Measurements from ENCODE around the gene SLC30A3. TPM values are rescaled to one million over a fixed set of nuclear protein-coding genes. Genes with fewer than 3 reads are reported as not detected.

SLC30A3 gene
- total RNA-seq, 1 experiment from 2014 or later: 1.5 TPM

DNA sequence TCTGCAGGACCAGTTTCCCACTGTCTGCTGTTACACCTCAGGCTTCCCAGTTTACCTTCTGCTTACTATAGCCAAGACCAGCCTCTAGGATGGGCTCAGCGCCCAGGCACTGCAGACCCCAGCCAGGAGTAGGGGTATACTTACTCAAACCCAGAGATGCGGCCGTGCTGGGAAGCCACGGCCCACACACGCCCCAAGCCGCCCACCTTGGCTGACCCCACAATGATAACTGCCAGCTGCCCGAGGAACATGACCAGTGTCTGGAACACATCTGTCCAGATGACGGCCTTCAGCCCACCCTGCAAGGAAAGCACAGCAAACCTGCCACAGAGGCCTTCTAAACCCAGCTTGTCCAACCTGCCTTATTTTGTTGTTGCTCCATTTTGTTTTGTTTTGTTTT, 57.6 kb downstream of the SLC30A3 start:
- no peaks in the 10 kb centered on the region for H3K27me3 ChIP-seq (ENCODE audit: insufficient read depth, low read depth)
- CTCF ChIA-PET: no interaction called here
- BruUV-seq (replicated peaks): no TSS peak

DNA sequence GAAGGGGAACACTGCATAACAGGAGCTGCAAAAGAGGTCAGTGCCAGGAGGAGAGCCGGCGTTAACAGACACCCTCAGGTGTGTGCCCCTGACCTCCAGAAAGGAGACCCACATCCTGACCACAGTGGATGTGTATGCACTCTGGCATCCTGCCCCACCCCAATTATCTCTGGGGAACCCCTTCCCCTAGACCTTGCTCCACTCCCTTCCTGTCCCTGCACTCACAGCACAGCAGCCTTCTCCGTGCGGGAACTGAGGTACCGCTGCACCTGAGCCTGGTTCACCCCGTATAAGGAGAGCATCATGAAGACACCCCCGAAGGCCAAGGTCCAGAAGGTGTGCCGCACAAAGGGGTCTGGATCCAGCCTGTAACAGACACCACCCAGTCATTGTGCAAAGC, 58.3 kb downstream of the SLC30A3 start:
- Histone ChIP-seq H3K27ac (no peak overlapping the region), H3K9me2 (ENCODE audit: insufficient read depth) (no peaks in the 10 kb centered on the region), H3K4me1 (replicated peaks; ENCODE audit: insufficient read depth) (peaks cover 8% of the 10 kb centered on the region; the same call in 1 of the 2 replicates), H3K79me2 (ENCODE audit: low read depth) (peaks cover 8% of the 10 kb centered on the region; the same call in 1 of the 2 replicates), H3K27me3 (ENCODE audit: insufficient read depth, low read depth) (no peaks in the 10 kb centered on the region), H3K36me3 (ENCODE audit: low read depth) (peaks cover 22% of the 10 kb centered on the region; the same call in 1 of the 2 replicates), H3K9me3 (ENCODE audit: insufficient read depth, low read depth) (no peaks in the 10 kb centered on the region), H4K20me1 (ENCODE audit: insufficient read depth) (no peaks in the 10 kb centered on the region), H3K4me3 (no peak overlapping the region), H3F3A (ENCODE audit: insufficient read depth, low read depth) (peaks cover 9% of the 10 kb centered on the region; the same call in 1 of the 2 replicates), H3K4me2 (no peak overlapping the region), H2AFZ (no peak overlapping the region)
- CTCF ChIA-PET: no interaction called here
- TF ChIP-seq, protein P1, sequence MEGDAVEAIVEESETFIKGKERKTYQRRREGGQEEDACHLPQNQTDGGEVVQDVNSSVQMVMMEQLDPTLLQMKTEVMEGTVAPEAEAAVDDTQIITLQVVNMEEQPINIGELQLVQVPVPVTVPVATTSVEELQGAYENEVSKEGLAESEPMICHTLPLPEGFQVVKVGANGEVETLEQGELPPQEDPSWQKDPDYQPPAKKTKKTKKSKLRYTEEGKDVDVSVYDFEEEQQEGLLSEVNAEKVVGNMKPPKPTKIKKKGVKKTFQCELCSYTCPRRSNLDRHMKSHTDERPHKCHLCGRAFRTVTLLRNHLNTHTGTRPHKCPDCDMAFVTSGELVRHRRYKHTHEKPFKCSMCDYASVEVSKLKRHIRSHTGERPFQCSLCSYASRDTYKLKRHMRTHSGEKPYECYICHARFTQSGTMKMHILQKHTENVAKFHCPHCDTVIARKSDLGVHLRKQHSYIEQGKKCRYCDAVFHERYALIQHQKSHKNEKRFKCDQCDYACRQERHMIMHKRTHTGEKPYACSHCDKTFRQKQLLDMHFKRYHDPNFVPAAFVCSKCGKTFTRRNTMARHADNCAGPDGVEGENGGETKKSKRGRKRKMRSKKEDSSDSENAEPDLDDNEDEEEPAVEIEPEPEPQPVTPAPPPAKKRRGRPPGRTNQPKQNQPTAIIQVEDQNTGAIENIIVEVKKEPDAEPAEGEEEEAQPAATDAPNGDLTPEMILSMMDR (conservative IDR thresholded peaks at IDR 0.05): no peak
- no peak for TF ChIP-seq EZH2 (IDR thresholded peaks at IDR 0.05; ENCODE audit: low read depth)
- no peak for DNase-seq
- no TSS peak for BruUV-seq (replicated peaks)
- intact Hi-C loops (cut with micrococcal nuclease; ENCODE audit: unreplicated experiment): no loop called here
- POLR2A ChIA-PET (ENCODE audit: unreplicated experiment): no interaction called here

More for the DNA sequence above, 57.6 kb downstream of the SLC30A3 start:
- no peak for TF ChIP-seq EZH2 (IDR thresholded peaks at IDR 0.05; ENCODE audit: low read depth)
- TF ChIP-seq, protein P1 (conservative IDR thresholded peaks at IDR 0.05): no peak
- no peak overlapping the region for H3K4me2 ChIP-seq
- no peak overlapping the region for H3K27ac ChIP-seq
- no peak for DNase-seq
- intact Hi-C loops (cut with micrococcal nuclease; ENCODE audit: unreplicated experiment): no loop called here
- H4K20me1 ChIP-seq (ENCODE audit: insufficient read depth): no peaks in the 10 kb centered on the region
- H3K9me2 ChIP-seq (ENCODE audit: insufficient read depth): no peaks in the 10 kb centered on the region
- peaks cover 12% of the 10 kb centered on the region; the same call in 1 of the 2 replicates for H3F3A ChIP-seq (ENCODE audit: insufficient read depth, low read depth)
- peaks cover 8% of the 10 kb centered on the region; the same call in 1 of the 2 replicates for H3K79me2 ChIP-seq (ENCODE audit: low read depth)
- peaks cover 15% of the 10 kb centered on the region; the same call in 1 of the 2 replicates for H3K4me1 ChIP-seq (replicated peaks; ENCODE audit: insufficient read depth)
- no peak overlapping the region for H3K4me3 ChIP-seq
- no peak overlapping the region for H2AFZ ChIP-seq
- H3K9me3 ChIP-seq (ENCODE audit: insufficient read depth, low read depth): no peaks in the 10 kb centered on the region
- H3K36me3 ChIP-seq (ENCODE audit: low read depth): peaks cover 22% of the 10 kb centered on the region; the same call in 1 of the 2 replicates
- POLR2A ChIA-PET (ENCODE audit: unreplicated experiment): no interaction called here

DNA sequence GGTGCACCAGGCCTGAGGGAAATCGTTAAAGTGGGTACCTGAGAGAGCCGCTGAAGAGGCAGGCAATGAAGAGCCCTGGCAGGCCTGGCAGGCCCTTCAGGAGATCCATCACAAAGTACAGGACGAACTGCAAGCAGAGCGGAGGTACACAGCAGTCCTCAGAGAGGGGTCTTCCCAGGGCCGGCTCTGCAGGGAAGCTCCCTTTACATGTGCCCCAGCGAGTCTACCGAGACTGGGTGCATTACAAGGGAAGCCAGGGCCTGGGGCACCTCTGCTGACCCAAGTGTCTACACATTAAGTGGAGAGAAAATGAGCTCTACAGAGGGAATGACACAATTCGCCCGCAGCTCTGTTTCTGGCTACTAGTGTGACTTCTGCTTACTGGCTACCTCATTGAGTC, 59.1 kb downstream of the SLC30A3 start:
- no peak for TF ChIP-seq EZH2 (IDR thresholded peaks at IDR 0.05; ENCODE audit: low read depth)
- TF ChIP-seq, protein P1 (conservative IDR thresholded peaks at IDR 0.05): no peak
- no peaks in the 10 kb centered on the region for H3K27me3 ChIP-seq (ENCODE audit: insufficient read depth, low read depth)
- peaks cover 22% of the 10 kb centered on the region; the same call in 1 of the 2 replicates for H3K36me3 ChIP-seq (ENCODE audit: low read depth)
- no peaks in the 10 kb centered on the region for H3K9me3 ChIP-seq (ENCODE audit: insufficient read depth, low read depth)
- no peak for DNase-seq
- 0 out of 2 replicates have a peak, but pooled peaks cover under 1% of the 10 kb centered on the region for H3K4me1 ChIP-seq (replicated peaks; ENCODE audit: insufficient read depth)
- H3K4me3 ChIP-seq: no peak overlapping the region
- no peaks in the 10 kb centered on the region for H4K20me1 ChIP-seq (ENCODE audit: insufficient read depth)
- intact Hi-C loops (cut with micrococcal nuclease; ENCODE audit: unreplicated experiment): no loop called here
- CTCF ChIA-PET: no interaction called here
- POLR2A ChIA-PET (ENCODE audit: unreplicated experiment): interaction anchor here (0.7 kb wide), 1 partner anchor 335 kb away, joined by 3 read pairs; no protein-coding TSS in a partner anchor
- no peak overlapping the region for H2AFZ ChIP-seq
- H3K9me2 ChIP-seq (ENCODE audit: insufficient read depth): no peaks in the 10 kb centered on the region
- H3K27ac ChIP-seq: no peak overlapping the region
- no peak overlapping the region for H3K4me2 ChIP-seq
- H3K79me2 ChIP-seq (ENCODE audit: low read depth): peaks cover 8% of the 10 kb centered on the region; the same call in 1 of the 2 replicates
- H3F3A ChIP-seq (ENCODE audit: insufficient read depth, low read depth): 0 out of 2 replicates have a peak, but pooled peaks cover 4% of the 10 kb centered on the region
- BruUV-seq (replicated peaks): no TSS peak

Other genes with a start within 250 kb of the SLC30A3 start
- gene TMEM214, start 230.1 kb downstream of the SLC30A3 start, total RNA-seq (2021): 60.9 and 65.6 TPM in 2 replicates
- 63.2 and 64.0 TPM in 2 replicates for gene AGBL5, start 211.4 kb downstream of the SLC30A3 start, total RNA-seq (2021)
- 165 and 166 TPM in 2 replicates for gene OST4, start 191.4 kb downstream of the SLC30A3 start, total RNA-seq (2021)
- gene EMILIN1, start 184.4 kb downstream of the SLC30A3 start, total RNA-seq (2021): 0.83 and 1.6 TPM in 2 replicates
- gene KHK, start 176.3 kb downstream of the SLC30A3 start, total RNA-seq (2021): 4.4 and 10.4 TPM in 2 replicates
- gene CGREF1, start 143.9 kb downstream of the SLC30A3 start, total RNA-seq (2021): 0.37 TPM in 1 of 2 replicates, not detected in the other
- not detected in 2 replicates for gene ABHD1, start 139.2 kb downstream of the SLC30A3 start, total RNA-seq (2021)
- gene PREB, start 128.4 kb downstream of the SLC30A3 start, total RNA-seq (2021): 35.7 and 36.2 TPM in 2 replicates
- gene PRR30, start 123.6 kb downstream of the SLC30A3 start, total RNA-seq (2021): not detected in 2 replicates
- not detected in 2 replicates for gene TCF23, start 114.0 kb downstream of the SLC30A3 start, total RNA-seq (2021)
- gene ATRAID, start 51.0 kb downstream of the SLC30A3 start, total RNA-seq (2021): 92.8 and 126 TPM in 2 replicates
- gene SLC5A6, start 50.8 kb downstream of the SLC30A3 start, total RNA-seq (2021): 49.0 and 70.0 TPM in 2 replicates
- 41.5 and 70.8 TPM in 2 replicates for gene CAD, start 45.7 kb downstream of the SLC30A3 start, total RNA-seq (2021)
- not detected in 2 replicates for gene DNAJC5G, start 12.4 kb upstream of the SLC30A3 start, total RNA-seq (2021)
- gene TRIM54, start 19.4 kb upstream of the SLC30A3 start, total RNA-seq (2021): 8.2 and 9.8 TPM in 2 replicates
- 2.8 and 4.6 TPM in 2 replicates for gene UCN, start 45.4 kb upstream of the SLC30A3 start, total RNA-seq (2021)
- 42.2 and 47.5 TPM in 2 replicates for gene MPV17, start 60.0 kb upstream of the SLC30A3 start, total RNA-seq (2021)
- gene GTF3C2, start 93.7 kb upstream of the SLC30A3 start, total RNA-seq (2021): 57.5 and 69.8 TPM in 2 replicates
- 32.9 and 33.1 TPM in 2 replicates for gene EIF2B4, start 107.3 kb upstream of the SLC30A3 start, total RNA-seq (2021)
- gene SNX17, start 107.6 kb upstream of the SLC30A3 start, total RNA-seq (2021): 60.6 and 73.7 TPM in 2 replicates
- gene ZNF513, start 117.7 kb upstream of the SLC30A3 start, total RNA-seq (2021): 4.1 and 4.5 TPM in 2 replicates
- gene PPM1G, start 146.5 kb upstream of the SLC30A3 start, total RNA-seq (2021): 114 and 136 TPM in 2 replicates
- 67.9 and 83.9 TPM in 2 replicates for gene NRBP1, start 165.6 kb upstream of the SLC30A3 start, total RNA-seq (2021)
- 62.9 and 91.7 TPM in 2 replicates for gene KRTCAP3, start 179.3 kb upstream of the SLC30A3 start, total RNA-seq (2021)
- gene IFT172, start 226.7 kb upstream of the SLC30A3 start, total RNA-seq (2021): 26.2 and 27.2 TPM in 2 replicates
- 5.3 and 6.3 TPM in 2 replicates for gene FNDC4, start 232.2 kb upstream of the SLC30A3 start, total RNA-seq (2021)
- 3.4 and 4.0 TPM in 2 replicates for gene GCKR, start 233.8 kb upstream of the SLC30A3 start, total RNA-seq (2021)

Data from PC-9 (cell line).